Neural progenitor cell (in vitro differentiated cells): ENCODE measurements around the gene HNF4A.

ENCODE experiments used
- EZH2 ChIP-seq: fragments of 200-600 bp; sonication (generic); IDR thresholded peaks from 2 replicates; pipeline ENCODE4 v1.6.1; 2017; ENCODE audit warnings: antibody characterized with exemption, mild to moderate bottlenecking, moderate library complexity
- EZH2phosphoT487 ChIP-seq: fragments of 200-600 bp; sonication (generic); IDR thresholded peaks from 2 replicates; pipeline ENCODE4 v1.6.1; 2017; ENCODE audit warnings: antibody characterized with exemption
- TF ChIP-seq, protein P1 (sequence below): fragments of 200-600 bp; sonication (generic); IDR thresholded peaks from 2 replicates; pipeline ENCODE4 v1.5.1; 2017; ENCODE audit warnings: antibody characterized with exemption, mild to moderate bottlenecking

DNA sequence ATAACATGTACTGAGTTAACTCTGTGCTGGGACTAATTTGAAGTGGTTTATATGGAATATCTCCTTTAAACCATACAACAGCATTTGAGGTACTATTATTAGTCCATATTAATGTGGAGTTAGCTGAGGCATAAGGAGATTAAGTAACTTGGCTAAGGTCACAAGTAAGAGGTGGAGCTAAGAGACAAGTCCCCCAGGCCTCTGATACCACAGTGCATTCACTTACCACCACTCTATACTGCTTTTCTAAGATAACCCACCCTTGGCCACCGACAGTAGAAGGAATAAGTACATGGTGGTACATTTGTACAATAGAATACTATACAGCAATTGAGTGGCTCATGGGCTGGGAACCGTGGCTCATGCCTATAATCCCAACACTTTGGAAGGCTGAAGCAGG lies 103.8 kb downstream of the HNF4A start:
- TF ChIP-seq, protein P1, sequence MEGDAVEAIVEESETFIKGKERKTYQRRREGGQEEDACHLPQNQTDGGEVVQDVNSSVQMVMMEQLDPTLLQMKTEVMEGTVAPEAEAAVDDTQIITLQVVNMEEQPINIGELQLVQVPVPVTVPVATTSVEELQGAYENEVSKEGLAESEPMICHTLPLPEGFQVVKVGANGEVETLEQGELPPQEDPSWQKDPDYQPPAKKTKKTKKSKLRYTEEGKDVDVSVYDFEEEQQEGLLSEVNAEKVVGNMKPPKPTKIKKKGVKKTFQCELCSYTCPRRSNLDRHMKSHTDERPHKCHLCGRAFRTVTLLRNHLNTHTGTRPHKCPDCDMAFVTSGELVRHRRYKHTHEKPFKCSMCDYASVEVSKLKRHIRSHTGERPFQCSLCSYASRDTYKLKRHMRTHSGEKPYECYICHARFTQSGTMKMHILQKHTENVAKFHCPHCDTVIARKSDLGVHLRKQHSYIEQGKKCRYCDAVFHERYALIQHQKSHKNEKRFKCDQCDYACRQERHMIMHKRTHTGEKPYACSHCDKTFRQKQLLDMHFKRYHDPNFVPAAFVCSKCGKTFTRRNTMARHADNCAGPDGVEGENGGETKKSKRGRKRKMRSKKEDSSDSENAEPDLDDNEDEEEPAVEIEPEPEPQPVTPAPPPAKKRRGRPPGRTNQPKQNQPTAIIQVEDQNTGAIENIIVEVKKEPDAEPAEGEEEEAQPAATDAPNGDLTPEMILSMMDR: no peak
- TF ChIP-seq EZH2: no peak
- TF ChIP-seq EZH2phosphoT487: no peak
